KMS-11 (cell line): Measurements from ENCODE around the gene NUMA1.

Experiments
- H2AFZ ChIP-seq: fragments of 200-600 bp; sonication (generic); 2 replicates; pipeline ENCODE4 v1.6.1; 2016; ENCODE audit warnings: antibody characterized with exemption, mixed run types, low read depth
- H3K27ac ChIP-seq: fragments of 200-600 bp; sonication (generic); 2 replicates; pipeline ENCODE4 v1.6.1; 2016; ENCODE audit warnings: mild to moderate bottlenecking, mixed run types
- H3K27me3 ChIP-seq: fragments of 200-600 bp; sonication (generic); 2 replicates; pipeline ENCODE4 v1.6.1; 2017; ENCODE audit warnings: mild to moderate bottlenecking, low read depth, mixed run types, moderate library complexity; ENCODE audit not compliant: insufficient read depth
- H3K36me3 ChIP-seq: fragments of 200-600 bp; sonication (generic); 2 replicates; pipeline ENCODE4 v1.6.1; 2017; ENCODE audit warnings: mild to moderate bottlenecking, mixed run types; ENCODE audit not compliant: insufficient read depth
- H3K4me1 ChIP-seq: fragments of 200-600 bp; sonication (generic); 2 replicates; pipeline ENCODE4 v1.6.1; 2016; ENCODE audit warnings: mild to moderate bottlenecking, low read depth, mixed run types; ENCODE audit not compliant: poor library complexity, severe bottlenecking
- H3K4me2 ChIP-seq: fragments of 200-600 bp; sonication (generic); 2 replicates; pipeline ENCODE4 v1.7.0; 2016; ENCODE audit warnings: mild to moderate bottlenecking, mixed run types
- H3K4me3 ChIP-seq: fragments of 200-600 bp; sonication (generic); IDR thresholded peaks from 2 replicates; pipeline ENCODE4 v1.6.1; 2017; ENCODE audit warnings: low read depth, low read length, mixed read lengths; ENCODE audit not compliant: insufficient read depth
- H3K79me2 ChIP-seq: fragments of 200-600 bp; sonication (generic); 2 replicates; pipeline ENCODE4 v1.6.1; 2016; ENCODE audit warnings: low read depth, mixed run types; ENCODE audit not compliant: insufficient read depth
- H3K9ac ChIP-seq: fragments of 200-600 bp; sonication (generic); 2 replicates; pipeline ENCODE4 v1.6.1; 2016; ENCODE audit warnings: mild to moderate bottlenecking, mixed run types
- H4K20me1 ChIP-seq: fragments of 200-600 bp; sonication (generic); 2 replicates; pipeline ENCODE4 v1.6.1; 2016; ENCODE audit warnings: mild to moderate bottlenecking, mixed run types; ENCODE audit not compliant: insufficient read depth
- CTCF ChIP-seq: fragments of 200-600 bp; sonication (generic); conservative IDR thresholded peaks from 2 replicates; pipeline ENCODE4 v1.6.1; 2017; ENCODE audit warnings: low read depth, mild to moderate bottlenecking, antibody characterized with exemption, low read length, moderate library complexity, mixed read lengths

The NUMA1 gene

GRCh38 chr11:72023335-72023734, 57.0 kb downstream of the NUMA1 start:
- no peak overlapping the region for H3K4me2 ChIP-seq
- H3K9ac ChIP-seq, result no peak overlapping the region
- TF ChIP-seq CTCF, result no peak
- H2AFZ ChIP-seq, result no peak overlapping the region
- H3K4me1 ChIP-seq, result peaks cover 6% of the 10 kb centered on the region
- H3K79me2 ChIP-seq, result peaks cover 6% of the 10 kb centered on the region; the same call in 1 of the 2 replicates
- H4K20me1 ChIP-seq, result 0 out of 2 replicates have a peak, but pooled peaks cover 8% of the 10 kb centered on the region
- peaks cover 11% of the 10 kb centered on the region; the same call in 1 of the 2 replicates for H3K36me3 ChIP-seq
- H3K4me3 ChIP-seq, result no peak overlapping the region
- no peak overlapping the region for H3K27ac ChIP-seq
- H3K27me3 ChIP-seq, result no peaks in the 10 kb centered on the region

GRCh38 chr11:72018171-72018570, 62.2 kb downstream of the NUMA1 start:
- TF ChIP-seq CTCF, result no peak
- Histone ChIP-seq H3K4me3 (no peak overlapping the region), H3K27ac (no peak overlapping the region), H3K27me3 (no peaks in the 10 kb centered on the region), H3K36me3 (peaks cover 16% of the 10 kb centered on the region; the same call in 1 of the 2 replicates), H3K9ac (no peak overlapping the region), H2AFZ (no peak overlapping the region), H3K79me2 (no peaks in the 10 kb centered on the region), H3K4me1 (no peaks in the 10 kb centered on the region), H3K4me2 (no peak overlapping the region), H4K20me1 (no peaks in the 10 kb centered on the region)

GRCh38 chr11:72015511-72016061, 64.8 kb downstream of the NUMA1 start:
- Histone ChIP-seq H3K4me3 (no peak overlapping the region), H4K20me1 (no peaks in the 10 kb centered on the region), H3K79me2 (no peaks in the 10 kb centered on the region), H2AFZ (no peak overlapping the region), H3K27me3 (no peaks in the 10 kb centered on the region), H3K27ac (no peak overlapping the region), H3K4me2 (no peak overlapping the region), H3K36me3 (peaks cover 16% of the 10 kb centered on the region; the same call in 1 of the 2 replicates), H3K4me1 (no peaks in the 10 kb centered on the region), H3K9ac (no peak overlapping the region)
- peak; percentile 39 for TF ChIP-seq CTCF

- H3K9ac ChIP-seq, result no peak overlapping the region
- H3K27ac ChIP-seq, result no peak overlapping the region
- H3K4me3 ChIP-seq, result no peak overlapping the region
- H3K79me2 ChIP-seq, result no peaks in the 10 kb centered on the region
- H3K27me3 ChIP-seq, result no peaks in the 10 kb centered on the region
- no peak overlapping the region for H3K4me2 ChIP-seq
- peaks cover 14% of the 10 kb centered on the region; the same call in 1 of the 2 replicates for H3K36me3 ChIP-seq
- no peak overlapping the region for H2AFZ ChIP-seq
- no peak for TF ChIP-seq CTCF
- H4K20me1 ChIP-seq, result no peaks in the 10 kb centered on the region
- H3K4me1 ChIP-seq, result no peaks in the 10 kb centered on the region
These were observed 65.5 kb downstream of the NUMA1 start for GRCh38 chr11:72014761-72015320.
